CD4-positive, alpha-beta T cell treated with Interleukin-4 for 4 hours (primary cell): ENCODE results near the gene ADAT1.

Source experiments
- DNase-seq: peaks from one replicate; pipeline ENCODE4 v3.0.0-alpha.2; 2020

The ADAT1 gene

DNA sequence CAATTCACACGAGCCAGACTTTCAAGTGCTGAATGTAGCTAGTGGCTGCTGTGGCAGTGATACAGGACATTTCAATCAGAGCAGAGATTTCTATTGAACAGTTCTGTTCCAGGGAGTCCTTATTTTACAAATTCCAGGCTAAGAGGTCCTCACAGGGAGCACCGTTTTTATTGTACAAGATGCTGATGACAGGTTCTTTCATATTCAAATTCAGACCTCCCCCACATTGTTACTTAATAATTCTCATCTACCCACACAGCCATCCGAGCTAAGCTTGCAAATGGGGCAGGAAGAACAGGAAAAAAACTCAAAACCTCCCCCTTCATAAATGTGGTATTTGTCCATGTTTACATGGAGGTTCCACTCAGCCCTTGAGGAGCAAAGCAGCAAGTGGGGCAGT lies 47.1 kb downstream of the ADAT1 start:
- no peak for DNase-seq

DNA sequence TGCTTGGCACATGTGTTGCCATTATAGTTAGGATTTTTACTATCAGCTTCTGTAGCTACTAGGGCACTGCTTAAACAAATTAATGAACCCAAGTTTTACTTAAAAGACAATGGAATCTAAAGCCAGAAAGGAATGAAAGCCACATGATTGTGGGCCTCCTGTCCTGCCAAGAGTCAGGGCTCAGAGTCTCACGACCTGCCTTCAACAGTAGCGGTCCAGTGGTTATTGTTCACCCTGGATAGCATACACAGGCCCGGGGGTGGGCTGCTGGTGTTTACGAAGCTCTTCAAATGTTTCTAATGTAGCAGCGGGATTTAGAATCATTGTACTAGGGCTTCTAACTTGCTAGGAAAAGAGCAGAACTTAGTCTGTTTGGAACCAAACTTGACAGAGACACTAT lies 49.1 kb downstream of the ADAT1 start:
- DNase-seq = no peak

DNA sequence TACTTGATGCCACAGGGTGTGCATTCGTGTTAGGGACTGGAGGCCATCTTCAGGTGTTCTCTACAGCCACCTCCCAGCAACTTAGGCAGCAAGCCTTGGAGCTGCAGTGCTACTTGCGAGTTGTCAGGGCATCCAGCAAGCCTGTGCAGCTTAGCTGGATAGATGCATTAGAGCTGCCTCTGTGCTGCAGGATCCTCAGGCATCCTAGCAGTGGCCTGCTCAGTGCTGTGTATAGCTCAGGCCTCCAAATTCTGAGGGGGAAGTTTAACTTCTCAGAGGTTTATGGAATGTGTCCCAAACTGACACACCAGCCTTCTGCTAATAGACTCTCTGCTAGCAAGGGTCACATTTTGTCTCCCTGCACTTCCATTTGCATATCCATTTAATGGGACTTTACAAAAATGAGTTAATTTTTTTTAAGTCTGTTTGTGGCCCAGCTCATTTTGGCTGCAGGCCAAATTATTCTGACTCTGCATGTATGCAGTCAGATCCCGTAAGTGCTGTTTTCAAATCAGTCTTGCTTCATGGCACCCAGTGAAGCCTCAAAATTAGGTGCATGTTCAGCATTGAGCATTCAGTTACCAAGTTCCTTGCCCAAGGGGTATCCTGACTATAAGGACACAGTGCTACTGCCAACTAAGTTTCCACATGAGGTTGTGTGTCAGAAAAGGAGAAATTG lies 50.1 kb downstream of the ADAT1 start:
- DNase-seq = no peak

DNA sequence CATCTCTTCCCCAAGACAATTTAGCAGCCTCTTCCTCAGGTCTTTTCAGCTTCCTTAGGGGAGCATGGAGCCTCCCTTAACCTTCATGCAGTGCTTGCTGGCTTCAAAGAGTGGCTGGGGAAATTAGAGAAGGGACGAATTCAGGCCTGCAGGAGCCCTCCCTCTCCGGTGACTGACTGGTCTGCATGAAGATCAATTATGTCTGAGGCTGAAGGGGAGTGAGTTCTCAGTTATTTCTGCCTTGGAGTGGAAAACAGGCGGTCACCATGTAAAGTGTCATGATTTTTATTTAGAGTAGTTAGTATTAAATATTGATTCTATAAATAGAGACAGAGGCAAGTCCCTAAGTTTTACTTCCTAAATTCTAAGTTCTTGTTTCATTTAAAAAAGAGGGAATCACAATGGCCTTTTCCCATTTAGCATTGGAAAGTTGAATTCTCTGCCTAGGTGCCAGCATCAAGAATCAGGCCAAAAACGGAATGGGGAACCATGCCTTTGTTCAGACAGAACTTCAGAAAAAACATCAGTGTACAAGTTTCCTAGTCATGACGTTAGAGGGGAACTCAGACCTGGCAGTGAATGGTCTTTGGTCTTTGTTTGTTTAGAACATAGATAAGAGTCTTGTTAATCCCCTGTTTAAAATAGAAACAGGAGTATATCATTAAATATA lies 52.5 kb downstream of the ADAT1 start:
- DNase-seq = no peak

DNA sequence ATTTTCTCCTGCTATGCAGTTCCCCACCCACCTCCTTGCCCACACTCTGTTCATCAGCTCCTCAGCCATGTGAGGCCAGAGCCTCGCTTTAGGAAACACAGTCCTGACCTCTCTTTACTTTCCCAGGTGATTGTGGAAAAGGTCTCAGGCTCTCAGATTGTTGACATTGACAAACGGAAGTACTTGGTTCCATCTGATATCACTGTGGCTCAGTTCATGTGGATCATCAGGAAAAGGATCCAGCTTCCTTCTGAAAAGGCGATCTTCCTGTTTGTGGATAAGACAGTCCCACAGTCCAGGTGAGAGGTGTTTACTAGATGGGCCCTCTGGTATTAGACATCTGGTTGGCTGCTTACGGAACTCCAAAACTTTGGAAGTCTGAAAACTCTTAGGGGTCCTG lies 55.2 kb downstream of the ADAT1 start:
- no peak for DNase-seq

DNA sequence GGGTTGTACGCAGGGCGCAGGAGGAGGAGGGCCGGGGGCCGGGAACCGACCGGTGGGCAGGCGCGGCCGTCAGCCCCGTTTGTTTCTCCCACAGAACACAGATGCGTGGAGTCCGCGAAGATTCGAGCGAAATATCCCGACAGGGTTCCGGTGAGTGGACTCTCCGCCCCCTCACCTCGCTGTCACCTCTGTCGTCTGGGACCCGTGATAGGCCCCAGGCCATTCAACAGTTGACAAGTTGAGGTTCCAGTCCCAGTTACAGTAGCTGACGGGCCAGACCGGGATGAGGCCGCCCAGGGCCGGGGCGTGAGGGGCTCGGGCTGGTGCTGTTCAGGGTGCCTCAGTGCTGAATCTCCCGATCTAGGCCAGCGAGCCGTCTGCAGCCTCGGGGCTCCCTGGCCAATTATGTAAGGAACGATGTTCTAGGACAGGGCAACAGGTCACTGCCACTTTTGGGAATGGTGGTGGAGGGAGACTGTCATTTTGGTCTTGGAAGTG lies 56.3 kb downstream of the ADAT1 start:
- no peak for DNase-seq

DNA sequence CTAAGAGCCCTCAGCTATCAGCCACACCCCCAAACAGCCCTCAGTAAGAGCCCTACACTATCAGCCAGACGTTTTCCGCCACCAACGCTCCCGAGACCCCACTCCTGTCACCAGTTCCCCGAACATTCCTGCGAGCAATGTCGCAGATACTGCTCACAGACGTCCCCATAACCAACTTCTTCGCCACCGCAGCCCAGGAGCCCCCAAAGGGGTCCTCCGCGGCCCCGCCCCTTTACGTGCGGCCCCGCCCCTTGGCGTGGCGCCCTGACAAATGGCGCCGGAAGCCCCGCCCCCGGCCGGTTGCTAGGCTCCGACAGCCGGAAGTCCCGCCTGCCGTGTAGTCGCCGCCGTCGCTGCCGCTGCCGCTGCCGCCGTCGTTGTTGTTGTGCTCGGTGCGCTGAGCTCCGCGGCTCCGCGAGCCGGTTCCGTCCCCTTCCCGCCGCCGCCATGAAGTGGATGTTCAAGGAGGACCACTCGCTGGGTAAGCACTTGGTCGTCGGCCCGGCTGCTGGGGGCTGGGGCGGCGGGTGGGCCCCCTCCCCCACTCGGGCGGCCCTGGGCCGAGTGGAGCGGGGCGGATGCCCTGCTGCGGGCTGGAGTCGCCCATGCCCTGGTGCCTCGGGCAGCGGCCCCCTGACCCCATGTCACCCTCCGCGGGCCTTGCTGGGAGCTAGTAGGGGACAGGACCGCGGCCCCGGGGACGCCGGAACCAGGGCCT lies 56.9 kb downstream of the ADAT1 start, which contains the start of gene GABARAPL2:
TSS of gene GABARAPL2 (plus strand) at position 340 of the 718 bp plus-strand sequence. CDS start at position 448, 108 bp downstream.
- peak; percentile 83 for DNase-seq

DNA sequence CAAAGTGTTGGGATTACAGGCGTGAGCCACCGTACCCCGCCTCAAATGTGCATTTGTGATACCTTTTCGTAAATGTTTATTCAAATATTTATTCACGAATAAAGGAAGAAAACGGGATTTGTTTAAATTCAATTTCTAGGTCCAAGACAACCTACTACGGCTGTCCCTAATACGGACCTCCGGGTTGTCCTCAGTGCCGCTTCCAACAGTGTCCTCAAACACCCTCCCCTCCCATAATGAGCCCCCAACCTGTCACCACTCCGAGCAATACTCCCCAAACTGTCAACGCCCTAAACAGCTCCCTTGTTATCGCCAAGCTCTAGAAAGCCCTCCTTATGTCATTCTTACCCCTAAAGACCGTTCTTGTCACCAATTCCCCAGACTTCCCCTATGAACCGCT lies 57.4 kb downstream of the ADAT1 start:
- DNase-seq = no peak

DNA sequence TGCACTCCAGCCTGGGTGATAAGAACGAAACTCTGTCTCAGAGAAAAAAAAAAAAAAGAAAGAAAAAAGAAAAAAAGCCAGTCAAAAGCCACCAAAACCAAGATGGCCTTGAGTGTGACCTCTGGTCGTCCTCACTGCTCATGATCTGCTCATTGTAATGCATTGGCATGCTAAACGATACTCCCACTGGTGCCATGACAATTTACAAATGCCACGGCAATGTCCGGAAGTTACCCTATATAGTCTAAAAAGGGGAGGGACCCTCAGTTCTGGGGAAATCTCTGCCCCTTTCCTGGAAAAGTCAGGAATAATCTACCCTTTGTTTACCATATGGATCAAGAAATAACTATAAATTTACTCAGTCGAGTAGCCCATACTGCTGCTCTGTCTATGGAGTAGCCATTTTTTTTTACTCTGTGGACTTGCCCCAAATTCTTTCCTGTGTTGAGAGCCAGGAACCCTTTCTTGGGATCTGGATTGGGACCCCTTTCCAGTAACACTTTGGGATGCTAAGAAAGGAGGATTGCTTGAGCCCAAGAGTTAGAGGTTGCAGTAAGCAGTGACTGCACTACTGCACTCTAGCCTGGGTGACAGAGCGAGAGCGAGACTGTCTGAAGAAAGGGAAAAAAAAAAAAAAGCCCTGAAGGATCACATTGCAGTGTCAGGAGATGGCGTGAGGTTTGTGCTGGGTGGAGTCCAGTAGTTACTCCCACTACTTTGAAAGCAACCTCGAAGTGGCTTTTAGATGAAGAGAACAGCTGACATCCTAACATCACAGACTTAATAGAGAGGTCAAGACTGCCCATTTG lies 63.3 kb downstream of the ADAT1 start:
- no peak for DNase-seq

DNA sequence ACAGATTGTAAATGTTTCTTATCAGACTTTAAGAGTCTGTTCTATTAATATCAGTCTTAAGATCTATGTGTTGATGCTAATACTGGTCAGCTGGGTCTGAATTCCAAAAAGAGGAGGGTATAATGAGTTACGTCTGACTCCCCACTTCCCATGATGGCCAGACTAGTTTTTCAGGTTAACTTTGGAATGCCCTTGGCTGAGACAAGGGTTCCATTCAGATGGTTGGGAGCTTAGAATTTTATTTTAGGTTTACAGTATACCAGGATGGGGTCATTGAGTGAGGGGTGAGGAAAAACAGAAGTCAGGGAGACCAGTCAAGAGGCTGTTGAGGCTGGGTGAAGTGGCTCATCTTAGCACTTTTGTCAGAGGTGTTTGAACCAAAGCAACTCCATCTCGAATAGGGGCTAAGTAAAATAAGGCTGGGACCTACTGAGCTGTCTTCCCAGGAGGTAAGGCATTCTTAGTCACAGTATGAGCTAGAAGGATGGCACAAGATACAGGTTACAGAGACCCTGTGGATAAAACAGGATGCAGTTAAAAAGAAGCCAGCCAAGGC lies 64.2 kb downstream of the ADAT1 start:
- no peak for DNase-seq

DNA sequence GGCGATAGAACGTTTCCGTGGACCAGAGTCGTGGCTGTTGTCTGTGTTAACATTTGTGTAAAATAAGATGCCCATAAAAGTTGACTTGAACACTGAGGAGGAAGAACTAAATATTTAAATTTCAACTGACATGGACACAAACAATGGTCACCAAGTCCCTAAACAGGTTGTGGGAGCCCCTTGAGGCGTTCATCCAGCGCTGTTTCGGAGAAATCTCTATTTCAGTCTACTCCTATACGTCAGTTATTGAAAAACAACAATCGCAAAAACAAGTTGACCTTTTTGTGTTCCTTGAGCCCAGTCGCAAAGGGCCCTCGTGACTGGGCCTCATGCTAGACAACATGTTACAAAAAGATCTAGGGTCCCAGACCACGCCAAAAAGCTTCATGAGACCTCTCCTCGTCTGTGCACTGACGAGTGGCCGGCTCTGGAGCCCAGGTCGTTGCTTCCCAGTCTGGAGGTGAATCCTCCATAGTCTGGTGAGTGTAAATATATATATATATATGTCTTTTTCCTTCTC lies 66.6 kb downstream of the ADAT1 start:
- no peak for DNase-seq

DNA sequence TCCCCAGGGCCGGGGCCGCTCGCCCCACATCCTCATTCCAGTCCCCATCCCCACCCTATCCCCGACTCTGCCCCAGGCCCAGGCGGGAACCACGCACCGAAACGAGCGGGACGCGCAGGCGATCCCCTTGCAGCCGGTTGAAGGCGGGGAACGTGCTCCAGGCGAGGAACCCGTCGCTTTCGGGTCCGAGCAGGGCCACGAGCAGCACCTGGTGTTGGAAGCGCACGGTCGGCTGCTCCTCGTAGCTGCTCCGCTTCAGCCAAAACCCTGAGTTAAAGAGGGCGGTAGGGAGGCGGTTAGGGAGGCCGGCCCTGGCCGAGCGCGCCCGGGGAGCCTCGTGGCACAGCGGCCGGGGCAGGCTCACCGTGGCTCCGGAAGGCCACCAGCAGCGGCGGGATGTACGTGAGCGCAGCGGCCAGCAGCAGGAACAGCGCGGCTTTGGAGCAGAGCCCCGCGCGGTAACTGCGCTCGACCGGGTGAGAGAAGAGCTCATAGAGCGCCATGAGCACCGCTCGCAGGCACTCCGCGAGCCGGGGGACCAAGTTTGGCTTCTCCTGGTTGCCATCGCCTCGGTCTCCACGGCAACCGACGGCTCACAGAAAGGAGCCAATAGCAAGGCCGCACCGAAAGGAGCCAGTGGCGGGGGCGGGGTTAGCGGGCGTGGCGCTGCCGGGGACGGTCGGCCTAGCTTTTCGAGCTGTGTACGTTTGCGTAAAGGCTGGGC lies 67.2 kb downstream of the ADAT1 start, which contains the start of gene TMEM231:
TSS of gene TMEM231 (minus strand) at position 546 of the 724 bp plus-strand sequence. CDS start at position 503, 43 bp downstream.
- DNase-seq = peak; percentile 96

DNA sequence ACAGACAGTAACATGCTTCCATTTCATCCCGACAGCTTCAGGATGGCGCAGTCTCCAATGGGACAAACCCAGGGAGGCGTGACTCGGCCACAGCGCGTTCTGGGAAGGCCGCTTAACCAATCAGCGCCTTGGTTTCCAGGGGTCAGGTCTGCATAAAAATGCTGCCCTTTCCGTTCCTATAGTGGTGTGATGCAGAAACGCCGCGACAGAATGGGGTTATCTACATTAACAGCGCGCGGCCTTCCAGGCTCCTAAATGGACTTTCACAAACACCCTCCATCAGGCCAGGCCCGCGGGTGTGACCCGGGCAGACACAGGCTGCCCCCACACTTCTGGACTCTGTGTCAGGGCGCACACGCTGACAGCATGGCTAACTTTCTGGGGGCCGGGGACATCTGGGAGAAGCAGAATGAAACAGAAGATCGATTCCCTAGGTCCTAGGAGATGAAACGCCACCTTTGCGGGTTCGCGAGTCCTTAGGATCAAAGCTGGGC lies 67.8 kb downstream of the ADAT1 start:
- DNase-seq = no peak

DNA sequence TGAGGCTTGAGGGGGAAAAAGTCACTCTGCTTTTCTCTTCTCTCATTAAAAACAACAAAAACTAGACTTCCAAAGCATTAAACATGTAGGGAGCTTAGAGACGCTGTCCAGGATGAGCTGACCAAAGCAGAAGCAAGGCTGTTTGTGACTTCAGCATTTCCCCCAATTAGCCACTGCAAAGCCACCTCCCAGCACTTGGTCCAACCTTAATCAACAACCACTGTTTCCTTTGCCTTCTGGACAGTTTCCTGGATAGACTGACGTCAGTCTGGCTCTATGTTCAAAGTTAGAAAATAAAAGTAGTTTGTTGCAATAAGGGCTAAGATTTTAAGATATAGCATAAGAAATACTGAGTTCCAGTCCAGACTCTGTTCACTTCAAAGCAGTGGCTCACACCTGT lies 70.1 kb downstream of the ADAT1 start:
- DNase-seq = no peak

DNA sequence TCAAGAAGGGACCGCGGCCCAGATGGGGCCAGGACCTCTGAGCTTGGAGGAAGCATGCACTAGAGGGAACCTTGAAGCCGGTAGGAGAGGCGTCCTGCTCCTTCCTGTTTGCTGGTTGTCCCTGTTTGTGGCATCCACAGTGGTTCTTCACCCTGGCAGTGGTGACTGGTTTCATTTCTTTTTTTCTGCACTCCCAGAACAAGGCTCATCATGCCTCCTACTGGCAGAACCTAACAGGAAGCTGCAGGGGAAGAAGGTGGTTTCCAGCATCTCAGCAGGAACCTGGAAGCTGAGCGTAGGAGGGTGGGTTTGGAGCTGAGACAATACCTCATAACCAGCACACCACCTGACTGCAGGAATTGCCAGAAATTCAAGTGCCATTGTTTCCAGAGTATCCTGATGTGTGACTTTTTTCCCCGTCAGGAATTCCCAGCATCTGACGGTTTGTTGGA lies 72.8 kb downstream of the ADAT1 start:
- peak; percentile 44 for DNase-seq
